Gastrocnemius medialis (tissue), 4 donors: ENCODE results near the gene LHCGR. TPM values are rescaled to one million over a fixed set of nuclear protein-coding genes. Genes with fewer than 3 reads are reported as not detected.
A peak's percentile ranks its signal among the peaks of the same experiment; 100 is the strongest.

ENCODE experiments used
- ATAC-seq, 2 donors: fragments of 150-250 bp; one replicate each; pipeline ENCODE4 v1.9.1; 2016
- DNase-seq, 2 donors: peaks; one replicate each; pipeline ENCODE4 v3.0.0-alpha.2; 2019
- H3K27ac ChIP-seq, 4 donors: fragments of 200-600 bp; sonication (generic); 1 replicate in 1 of 4; 2 replicates in 3 of 4; pipeline ENCODE4 v1.5.1; 2016 to 2018; ENCODE audit warnings: mild to moderate bottlenecking in 2 of 4, moderate library complexity in 1 of 4
- H3K27me3 ChIP-seq, 3 donors: fragments of 200-600 bp; sonication (generic) in 2 of 3; 1 replicate in 1 of 3; 2 replicates in 2 of 3; pipeline versions ENCODE4 v1.5.1 to v1.6.0; 2016 to 2019; ENCODE audit warnings: mild to moderate bottlenecking in 1 of 3, moderate library complexity in 1 of 3
- H3K36me3 ChIP-seq, 2 donors: fragments of 200-600 bp; sonication (generic) in 1 of 2; one replicate each; pipeline ENCODE4 v1.5.1; 2017 to 2018
- H3K4me1 ChIP-seq, 2 donors: fragments of 200-600 bp; sonication (generic) in 1 of 2; one replicate each; pipeline ENCODE4 v1.5.1; 2016 to 2017; ENCODE audit warnings: mild to moderate bottlenecking in 2 of 2
- H3K4me3 ChIP-seq, 4 donors: fragments of 200-600 bp; sonication (generic) in 3 of 4; 1 replicate in 1 of 4; 2 replicates in 3 of 4; pipeline ENCODE4 v1.5.1; 2016 to 2019; ENCODE audit warnings: mild to moderate bottlenecking in 2 of 4
- H3K9me3 ChIP-seq, 3 donors: fragments of 200-600 bp; sonication (generic) in 2 of 3; 1 replicate in 1 of 3; 2 replicates in 2 of 3; pipeline ENCODE4 v1.5.1; 2016 to 2019
- POLR2A ChIP-seq, 2 donors: fragments of 450-650 bp; IDR thresholded peaks; one replicate each; pipeline ENCODE4 v1.6.1; 2017; ENCODE audit warnings: antibody characterized with exemption in 2 of 2, mild to moderate bottlenecking in 2 of 2, moderate library complexity in 2 of 2
- in situ Hi-C, 4 donors: fragments of 200-750 bp; cut with MboI; loops; one replicate each; pipeline versions ENCODE4 v1.15.0 to v1.8.0; 2017; ENCODE audit warnings: low sequenced_read_pairs in 4 of 4
- intact Hi-C: fragments of 100-400 bp; cut with DNase I; formaldehyde crosslinking; loops from one replicate; pipeline ENCODE4 v1.15.1; 2023; ENCODE audit warnings: low total_unique reads
- total RNA-seq, 4 donors: library from RNA; depleted of rRNA; stranded (reverse); fragments of >200 nt; gene quantifications; one replicate each; pipeline versions ENCODE4 v1.1.0 to v1.2.3, GENCODE V29; 2016
- TF ChIP-seq, protein P1 (sequence below), 5 experiments: fragments of 450-650 bp in 3 of 5; fragments of 200-600 bp in 2 of 5; sonication (generic) in 2 of 5; IDR thresholded peaks in 4 of 5; conservative IDR thresholded peaks in 1 of 5; 1 replicate in 4 of 5; 2 replicates in 1 of 5; pipeline ENCODE4 v1.5.1; 2016 to 2019; ENCODE audit warnings: antibody characterized with exemption in 5 of 5, mild to moderate bottlenecking in 3 of 5, moderate library complexity in 3 of 5

Gene LHCGR
- total RNA-seq, 4 donors from 2014 or later: not detected

DNA sequence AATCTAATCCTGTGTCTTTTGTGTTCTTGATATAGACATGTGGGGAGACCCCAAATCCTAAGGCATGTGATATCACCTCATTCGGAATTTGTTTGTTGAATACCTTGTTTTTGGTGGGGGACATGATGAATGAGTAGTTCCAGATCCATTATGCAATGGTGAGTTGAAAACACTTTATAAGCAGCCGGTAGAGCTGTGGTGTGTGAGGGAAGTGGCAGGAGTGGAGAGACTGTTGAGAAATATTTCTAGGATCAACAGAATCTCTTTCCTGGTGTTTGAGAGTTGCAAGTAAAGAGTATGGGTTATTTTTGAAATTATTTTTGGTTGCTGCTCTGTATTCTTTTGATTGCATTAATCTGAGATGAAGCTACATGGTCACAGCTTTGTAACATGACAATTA lies 34.4 kb downstream of the LHCGR start:
- in situ Hi-C loops (no loop called here), intact Hi-C loops (no loop called here)
- H3K27me3 ChIP-seq: no peaks in the 10 kb centered on the region
- no peak for TF ChIP-seq POLR2A (IDR thresholded peaks at IDR 0.05)
- TF ChIP-seq, protein P1, sequence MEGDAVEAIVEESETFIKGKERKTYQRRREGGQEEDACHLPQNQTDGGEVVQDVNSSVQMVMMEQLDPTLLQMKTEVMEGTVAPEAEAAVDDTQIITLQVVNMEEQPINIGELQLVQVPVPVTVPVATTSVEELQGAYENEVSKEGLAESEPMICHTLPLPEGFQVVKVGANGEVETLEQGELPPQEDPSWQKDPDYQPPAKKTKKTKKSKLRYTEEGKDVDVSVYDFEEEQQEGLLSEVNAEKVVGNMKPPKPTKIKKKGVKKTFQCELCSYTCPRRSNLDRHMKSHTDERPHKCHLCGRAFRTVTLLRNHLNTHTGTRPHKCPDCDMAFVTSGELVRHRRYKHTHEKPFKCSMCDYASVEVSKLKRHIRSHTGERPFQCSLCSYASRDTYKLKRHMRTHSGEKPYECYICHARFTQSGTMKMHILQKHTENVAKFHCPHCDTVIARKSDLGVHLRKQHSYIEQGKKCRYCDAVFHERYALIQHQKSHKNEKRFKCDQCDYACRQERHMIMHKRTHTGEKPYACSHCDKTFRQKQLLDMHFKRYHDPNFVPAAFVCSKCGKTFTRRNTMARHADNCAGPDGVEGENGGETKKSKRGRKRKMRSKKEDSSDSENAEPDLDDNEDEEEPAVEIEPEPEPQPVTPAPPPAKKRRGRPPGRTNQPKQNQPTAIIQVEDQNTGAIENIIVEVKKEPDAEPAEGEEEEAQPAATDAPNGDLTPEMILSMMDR (IDR thresholded peaks at IDR 0.05 in 4 of 5, conservative IDR thresholded peaks at IDR 0.05 in 1 of 5): no peak
- H3K36me3 ChIP-seq: no peaks in the 10 kb centered on the region
- DNase-seq (no peak), ATAC-seq (no peak)
- no peaks in the 10 kb centered on the region for H3K4me1 ChIP-seq
- no peak overlapping the region for H3K27ac ChIP-seq
- H3K9me3 ChIP-seq: no peaks in the 10 kb centered on the region
- no peak overlapping the region for H3K4me3 ChIP-seq

DNA sequence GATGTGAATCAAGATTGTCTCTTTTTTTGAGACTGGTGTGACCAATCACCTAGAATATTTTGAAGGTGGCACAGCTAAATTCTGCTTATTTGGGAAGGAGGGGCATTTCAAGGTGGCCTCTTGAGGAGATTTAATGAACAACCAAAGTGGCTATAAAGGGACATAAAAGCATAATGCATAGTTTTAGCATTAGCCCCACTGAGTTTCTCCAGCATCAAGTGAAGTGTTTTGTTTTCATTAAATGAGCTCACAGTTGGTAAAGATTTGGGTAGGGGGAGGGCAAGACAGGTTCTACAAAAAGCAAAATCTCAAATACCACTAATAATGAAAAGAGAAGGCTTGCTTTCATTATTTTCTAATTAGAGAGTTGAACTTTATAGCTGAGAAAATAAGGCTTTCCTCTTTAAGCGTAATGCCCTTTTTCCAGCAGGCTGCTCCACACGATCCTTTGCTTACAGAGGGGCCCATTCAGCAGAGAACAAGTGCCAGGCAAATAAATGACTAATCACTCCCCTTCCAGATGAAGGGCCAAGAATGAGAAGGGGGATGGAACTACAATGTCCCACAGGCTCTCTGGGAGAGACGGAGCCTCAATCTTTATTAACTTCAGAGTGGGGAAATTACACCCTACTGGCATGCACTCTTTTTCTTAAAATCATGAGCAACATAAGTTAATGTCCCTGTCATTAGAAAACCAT lies 35.9 kb downstream of the LHCGR start:
- Histone ChIP-seq H3K4me3 (no peak overlapping the region), H3K4me1 (no peaks in the 10 kb centered on the region), H3K27me3 (no peaks in the 10 kb centered on the region), H3K27ac (no peak overlapping the region), H3K36me3 (no peaks in the 10 kb centered on the region), H3K9me3 (no peaks in the 10 kb centered on the region)
- TF ChIP-seq POLR2A (IDR thresholded peaks at IDR 0.05): no peak
- TF ChIP-seq, protein P1 (IDR thresholded peaks at IDR 0.05 in 4 of 5, conservative IDR thresholded peaks at IDR 0.05 in 1 of 5): no peak
- in situ Hi-C loops (no loop called here), intact Hi-C loops (no loop called here)
- no peak for DNase-seq
- no peak for ATAC-seq

DNA sequence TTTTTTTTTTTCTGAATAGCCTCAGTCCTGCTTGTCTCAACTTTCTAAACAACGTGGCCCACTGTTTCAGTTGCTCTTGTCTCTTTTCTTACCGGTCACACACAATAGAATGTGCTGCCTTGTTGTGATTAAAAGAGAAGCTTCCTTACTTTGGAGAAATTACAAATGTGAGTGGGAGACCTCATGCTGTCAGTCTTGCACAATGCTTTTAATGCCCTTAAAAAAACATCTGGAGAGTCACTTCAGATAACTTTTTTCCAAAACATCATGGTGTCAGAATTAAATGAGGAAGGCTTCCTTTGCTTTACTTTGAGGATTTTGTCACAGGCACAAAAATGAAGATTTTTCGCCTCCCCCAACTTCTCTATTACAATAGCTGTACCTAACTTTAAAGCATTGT lies 37.7 kb downstream of the LHCGR start:
- no peak for TF ChIP-seq POLR2A (IDR thresholded peaks at IDR 0.05)
- Histone ChIP-seq H3K4me1 (no peaks in the 10 kb centered on the region), H3K9me3 (no peaks in the 10 kb centered on the region), H3K36me3 (no peaks in the 10 kb centered on the region), H3K4me3 (no peak overlapping the region), H3K27me3 (no peaks in the 10 kb centered on the region), H3K27ac (no peak overlapping the region)
- in situ Hi-C loops (no loop called here), intact Hi-C loops (no loop called here)
- ATAC-seq (no peak), DNase-seq (no peak)

DNA sequence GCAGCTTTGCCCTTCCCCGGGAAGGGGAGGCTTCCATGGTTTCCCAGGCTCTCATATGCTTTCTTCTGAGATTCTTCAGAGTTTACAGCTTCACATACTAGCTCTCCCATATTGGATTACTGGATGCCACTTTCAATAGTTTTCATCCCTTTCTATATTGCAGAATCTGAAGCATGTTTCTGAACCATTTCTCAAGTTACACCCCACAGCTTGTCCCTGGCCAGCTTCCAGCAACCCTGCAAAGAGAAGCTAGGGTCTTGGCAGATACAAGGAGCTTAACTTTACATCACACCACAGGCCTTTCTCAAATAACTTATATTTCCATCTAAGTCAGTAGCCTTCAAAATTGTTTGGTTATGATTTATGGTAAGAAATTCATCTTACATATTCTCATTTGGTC lies 39.6 kb downstream of the LHCGR start:
- H3K4me3 ChIP-seq: no peak overlapping the region
- no peaks in the 10 kb centered on the region for H3K9me3 ChIP-seq
- TF ChIP-seq, protein P1 (IDR thresholded peaks at IDR 0.05 in 4 of 5, conservative IDR thresholded peaks at IDR 0.05 in 1 of 5): no peak
- no peak for TF ChIP-seq POLR2A (IDR thresholded peaks at IDR 0.05)
- no peak overlapping the region for H3K27ac ChIP-seq
- intact Hi-C loops: no loop called here
- in situ Hi-C loops: no loop called here
- no peaks in the 10 kb centered on the region for H3K27me3 ChIP-seq
- DNase-seq (no peak), ATAC-seq (no peak)
- no peaks in the 10 kb centered on the region for H3K4me1 ChIP-seq
- no peaks in the 10 kb centered on the region for H3K36me3 ChIP-seq

DNA sequence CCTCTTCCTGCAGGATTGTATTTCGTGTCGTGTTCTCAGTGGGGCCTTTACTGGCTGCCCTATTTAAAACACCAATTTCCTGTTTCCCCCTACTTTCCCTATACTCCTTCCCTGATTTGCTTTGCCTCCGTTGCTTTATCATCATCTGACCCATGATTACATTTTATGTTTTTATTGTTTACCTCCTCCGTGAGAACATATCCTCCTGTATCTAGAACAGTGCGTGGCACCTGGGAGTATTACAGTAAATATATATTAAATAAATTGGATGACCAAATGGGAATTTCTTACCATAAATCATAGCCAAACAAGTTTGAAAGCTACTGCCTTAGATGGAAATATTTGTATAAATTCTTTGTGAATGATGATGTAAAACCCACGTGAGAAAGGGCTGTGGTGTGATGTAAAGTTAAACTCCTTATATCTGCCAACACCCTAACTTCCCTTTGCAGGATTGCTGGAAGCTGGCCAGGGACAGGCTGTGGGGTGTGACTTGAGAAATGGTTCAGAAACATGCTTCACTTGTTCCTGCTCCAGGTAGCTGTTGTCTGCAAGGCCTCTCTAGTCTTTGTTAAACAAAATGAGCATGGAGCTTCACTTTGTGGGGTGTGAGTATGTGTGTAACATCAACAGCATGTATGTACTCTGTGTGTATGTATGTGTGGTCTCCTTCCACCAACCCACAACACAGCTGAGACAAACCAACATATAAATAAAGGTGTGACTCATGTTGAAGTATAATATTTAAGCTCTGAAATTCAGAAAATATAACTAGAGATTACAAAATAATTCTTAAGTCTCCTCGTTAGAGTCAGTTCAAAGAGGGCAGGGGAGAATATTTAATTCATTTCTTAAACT lies 40.3 kb downstream of the LHCGR start:
- Histone ChIP-seq H3K36me3 (no peaks in the 10 kb centered on the region), H3K27ac (no peak overlapping the region), H3K27me3 (no peaks in the 10 kb centered on the region), H3K4me3 (no peak overlapping the region), H3K4me1 (no peaks in the 10 kb centered on the region), H3K9me3 (no peaks in the 10 kb centered on the region)
- DNase-seq (peak in 1 of 2 donors; percentile 20), ATAC-seq (no peak)
- in situ Hi-C loops: no loop called here
- no peak for TF ChIP-seq POLR2A (IDR thresholded peaks at IDR 0.05)
- TF ChIP-seq, protein P1 (IDR thresholded peaks at IDR 0.05 in 4 of 5, conservative IDR thresholded peaks at IDR 0.05 in 1 of 5): no peak
- intact Hi-C loops: no loop called here
